Esophagus squamous epithelium (tissue), 4 donors: ENCODE measurements around the gene DLST.

Experiments
- POLR2A ChIP-seq, 4 donors: fragments of 450-650 bp; IDR thresholded peaks; one replicate each; pipeline ENCODE4 v1.6.1; 2017; ENCODE audit warnings: antibody characterized with exemption in 4 of 4, mild to moderate bottlenecking in 4 of 4, moderate library complexity in 3 of 4
- TF ChIP-seq, protein P1 (sequence below), 6 experiments: fragments of 450-650 bp in 4 of 6; fragments of 200-600 bp in 2 of 6; sonication (generic) in 2 of 6; IDR thresholded peaks; one replicate each; pipeline ENCODE4 v1.5.1; 2016 to 2019; ENCODE audit warnings: antibody characterized with exemption in 6 of 6, mild to moderate bottlenecking in 4 of 6, moderate library complexity in 4 of 6

DNA sequence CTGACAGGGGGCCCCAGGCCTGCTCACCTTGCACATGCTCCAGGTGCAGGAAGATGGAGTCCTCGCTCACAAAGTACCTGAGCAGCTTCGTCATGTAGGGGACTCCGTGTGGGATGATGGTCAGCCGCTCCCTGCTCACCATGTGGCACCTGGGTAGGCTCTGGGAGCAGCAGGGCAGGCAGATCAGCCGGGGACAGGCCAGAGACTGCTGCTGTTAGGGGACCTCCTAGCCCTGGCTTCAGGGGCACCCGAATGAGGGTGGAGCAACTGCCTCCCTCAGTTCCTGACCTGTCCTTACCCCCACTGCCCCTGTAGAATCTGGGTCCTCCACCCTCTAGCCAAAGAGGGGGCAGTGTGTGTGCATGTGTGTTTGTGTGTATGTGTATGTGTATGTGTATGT is 29.5 kb downstream of the DLST start:
- TF ChIP-seq, protein P1, sequence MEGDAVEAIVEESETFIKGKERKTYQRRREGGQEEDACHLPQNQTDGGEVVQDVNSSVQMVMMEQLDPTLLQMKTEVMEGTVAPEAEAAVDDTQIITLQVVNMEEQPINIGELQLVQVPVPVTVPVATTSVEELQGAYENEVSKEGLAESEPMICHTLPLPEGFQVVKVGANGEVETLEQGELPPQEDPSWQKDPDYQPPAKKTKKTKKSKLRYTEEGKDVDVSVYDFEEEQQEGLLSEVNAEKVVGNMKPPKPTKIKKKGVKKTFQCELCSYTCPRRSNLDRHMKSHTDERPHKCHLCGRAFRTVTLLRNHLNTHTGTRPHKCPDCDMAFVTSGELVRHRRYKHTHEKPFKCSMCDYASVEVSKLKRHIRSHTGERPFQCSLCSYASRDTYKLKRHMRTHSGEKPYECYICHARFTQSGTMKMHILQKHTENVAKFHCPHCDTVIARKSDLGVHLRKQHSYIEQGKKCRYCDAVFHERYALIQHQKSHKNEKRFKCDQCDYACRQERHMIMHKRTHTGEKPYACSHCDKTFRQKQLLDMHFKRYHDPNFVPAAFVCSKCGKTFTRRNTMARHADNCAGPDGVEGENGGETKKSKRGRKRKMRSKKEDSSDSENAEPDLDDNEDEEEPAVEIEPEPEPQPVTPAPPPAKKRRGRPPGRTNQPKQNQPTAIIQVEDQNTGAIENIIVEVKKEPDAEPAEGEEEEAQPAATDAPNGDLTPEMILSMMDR (IDR thresholded peaks at IDR 0.05) = no peak
- no peak for TF ChIP-seq POLR2A (IDR thresholded peaks at IDR 0.05)
